ENCODE data around the gene TEDC1. TPM values are rescaled to one million over a fixed set of nuclear protein-coding genes. Genes with fewer than 3 reads are reported as not detected.

The TEDC1 gene
- total RNA-seq, 1 donor from 2014 or later = 13.6 TPM

DNA sequence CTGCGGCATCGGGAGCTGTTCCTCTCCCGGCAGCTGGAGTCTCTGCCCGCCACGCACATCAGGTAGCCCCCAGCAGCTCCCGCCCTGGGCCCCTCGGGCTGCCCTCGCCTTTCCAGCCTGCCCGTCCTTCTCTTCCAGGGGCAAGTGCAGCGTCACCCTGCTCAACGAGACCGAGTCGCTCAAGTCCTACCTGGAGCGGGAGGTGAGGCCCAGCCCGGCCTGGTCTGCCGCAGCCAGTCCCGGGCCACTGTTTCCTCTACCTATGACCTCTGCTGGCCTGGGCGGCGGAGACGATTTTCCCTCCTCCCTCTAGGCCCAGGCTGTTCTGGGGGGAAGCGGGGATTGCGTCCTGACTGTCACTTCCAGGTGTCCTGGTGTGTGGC, 40.9 kb upstream of the TEDC1 start:
- Mint-ChIP-seq H3K36me3 (peaks cover 12% of the 10 kb centered on the region), H3K27ac (no peak overlapping the region), H3K9me3 (no peaks in the 10 kb centered on the region), H3K4me1 (no peaks in the 10 kb centered on the region), H3K4me3 (no peak overlapping the region), H3K27me3 (ENCODE audit: low read depth) (no peaks in the 10 kb centered on the region)
- TF ChIP-seq, protein P1, sequence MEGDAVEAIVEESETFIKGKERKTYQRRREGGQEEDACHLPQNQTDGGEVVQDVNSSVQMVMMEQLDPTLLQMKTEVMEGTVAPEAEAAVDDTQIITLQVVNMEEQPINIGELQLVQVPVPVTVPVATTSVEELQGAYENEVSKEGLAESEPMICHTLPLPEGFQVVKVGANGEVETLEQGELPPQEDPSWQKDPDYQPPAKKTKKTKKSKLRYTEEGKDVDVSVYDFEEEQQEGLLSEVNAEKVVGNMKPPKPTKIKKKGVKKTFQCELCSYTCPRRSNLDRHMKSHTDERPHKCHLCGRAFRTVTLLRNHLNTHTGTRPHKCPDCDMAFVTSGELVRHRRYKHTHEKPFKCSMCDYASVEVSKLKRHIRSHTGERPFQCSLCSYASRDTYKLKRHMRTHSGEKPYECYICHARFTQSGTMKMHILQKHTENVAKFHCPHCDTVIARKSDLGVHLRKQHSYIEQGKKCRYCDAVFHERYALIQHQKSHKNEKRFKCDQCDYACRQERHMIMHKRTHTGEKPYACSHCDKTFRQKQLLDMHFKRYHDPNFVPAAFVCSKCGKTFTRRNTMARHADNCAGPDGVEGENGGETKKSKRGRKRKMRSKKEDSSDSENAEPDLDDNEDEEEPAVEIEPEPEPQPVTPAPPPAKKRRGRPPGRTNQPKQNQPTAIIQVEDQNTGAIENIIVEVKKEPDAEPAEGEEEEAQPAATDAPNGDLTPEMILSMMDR (IDR thresholded peaks at IDR 0.05; ENCODE audit: unreplicated experiment) = no peak
- DNase-seq (ENCODE audit: low spot score in 2 of 2, unreplicated experiment in 2 of 2) = no peak

DNA sequence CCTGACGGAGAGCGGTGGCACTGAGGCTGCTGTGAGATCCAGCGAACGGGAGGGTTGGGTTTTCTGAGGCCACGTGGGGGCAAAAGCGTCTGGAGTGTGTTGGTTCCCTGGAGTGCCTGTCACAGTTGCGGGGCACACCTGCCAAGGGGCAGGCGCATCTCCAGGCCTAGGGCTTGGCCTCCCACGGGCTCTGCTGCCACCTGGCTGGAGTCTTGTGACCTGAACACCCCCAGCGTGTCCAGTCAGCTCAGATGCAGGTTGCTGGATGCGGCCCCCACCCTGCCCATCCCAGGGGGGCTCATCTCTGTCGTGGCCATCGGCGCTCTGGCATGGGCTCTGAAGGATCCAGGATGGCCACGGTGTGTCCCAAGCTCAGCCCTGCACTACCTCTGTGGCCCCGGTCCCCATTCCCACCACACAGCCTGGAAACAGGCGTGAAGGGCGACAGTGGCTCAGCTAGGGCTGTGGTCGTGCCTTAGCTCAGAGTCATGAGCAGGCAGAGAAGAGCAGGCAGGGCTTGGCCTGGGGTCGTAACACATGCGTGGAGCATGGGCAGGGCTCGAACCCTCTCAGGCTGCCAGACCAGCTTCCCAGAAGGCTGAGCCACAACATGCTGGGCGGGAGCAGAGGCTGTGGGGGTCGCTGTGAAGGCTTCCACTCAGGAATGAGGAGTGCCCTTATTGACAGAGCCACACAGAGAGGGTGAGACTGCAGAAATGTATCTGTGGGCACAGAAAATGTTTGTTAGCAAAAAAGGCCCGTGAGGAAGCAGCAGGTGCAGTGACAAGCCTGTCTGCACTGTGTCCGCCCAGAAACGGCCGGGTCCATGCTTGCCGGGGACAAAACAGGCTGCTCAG, 40.0 kb upstream of the TEDC1 start:
- TF ChIP-seq, protein P1 (IDR thresholded peaks at IDR 0.05; ENCODE audit: unreplicated experiment) = no peak
- no peaks in the 10 kb centered on the region for H3K9me3 Mint-ChIP-seq
- H3K27me3 Mint-ChIP-seq (ENCODE audit: low read depth) = no peaks in the 10 kb centered on the region
- H3K27ac Mint-ChIP-seq = no peak overlapping the region
- H3K36me3 Mint-ChIP-seq = peaks cover 17% of the 10 kb centered on the region
- H3K4me1 Mint-ChIP-seq = no peaks in the 10 kb centered on the region
- DNase-seq (ENCODE audit: low spot score in 2 of 2, unreplicated experiment in 2 of 2) = no peak
- no peak overlapping the region for H3K4me3 Mint-ChIP-seq

GRCh38 chr14:105452963-105453362, 38.1 kb upstream of the TEDC1 start:
- H3K36me3 Mint-ChIP-seq = peaks cover 17% of the 10 kb centered on the region
- H3K9me3 Mint-ChIP-seq = no peaks in the 10 kb centered on the region
- H3K4me3 Mint-ChIP-seq = no peak overlapping the region
- H3K4me1 Mint-ChIP-seq = no peaks in the 10 kb centered on the region
- H3K27me3 Mint-ChIP-seq (ENCODE audit: low read depth) = no peaks in the 10 kb centered on the region
- DNase-seq (ENCODE audit: low spot score in 2 of 2, unreplicated experiment in 2 of 2) = no peak
- H3K27ac Mint-ChIP-seq = no peak overlapping the region
- TF ChIP-seq, protein P1 (IDR thresholded peaks at IDR 0.05; ENCODE audit: unreplicated experiment) = no peak

- H3K36me3 Mint-ChIP-seq = peaks cover 17% of the 10 kb centered on the region
- TF ChIP-seq, protein P1 (IDR thresholded peaks at IDR 0.05; ENCODE audit: unreplicated experiment) = no peak
Observed at GRCh38 chr14:105453847-105454246, 37.2 kb upstream of the TEDC1 start.

GRCh38 chr14:105455086-105455640, 35.9 kb upstream of the TEDC1 start:
- Mint-ChIP-seq H3K9me3 (no peaks in the 10 kb centered on the region), H3K4me3 (no peak overlapping the region), H3K36me3 (peaks cover 17% of the 10 kb centered on the region), H3K27me3 (ENCODE audit: low read depth) (no peaks in the 10 kb centered on the region), H3K4me1 (no peaks in the 10 kb centered on the region), H3K27ac (no peak overlapping the region)
- no peak for DNase-seq (ENCODE audit: low spot score in 2 of 2, unreplicated experiment in 2 of 2)
- TF ChIP-seq, protein P1 (IDR thresholded peaks at IDR 0.05; ENCODE audit: unreplicated experiment) = no peak

More at GRCh38 chr14:105453847-105454246, 37.2 kb upstream of the TEDC1 start:
- Mint-ChIP-seq H3K27me3 (ENCODE audit: low read depth) (no peaks in the 10 kb centered on the region), H3K27ac (no peak overlapping the region), H3K4me1 (no peaks in the 10 kb centered on the region), H3K4me3 (no peak overlapping the region), H3K9me3 (no peaks in the 10 kb centered on the region)
- DNase-seq (ENCODE audit: low spot score in 2 of 2, unreplicated experiment in 2 of 2) = no peak
